ENCODE results near the gene PIGQ.

Gene PIGQ

GRCh38 chr16:630815-631405, 61.1 kb downstream of the PIGQ start, which contains the start of gene WFIKKN1:
Gene WFIKKN1 (plus strand): TSS chr16:630985. CDS start chr16:631254, 269 bp downstream.
- DNase-seq: no peak

GRCh38 chr16:631808-632358, 62.1 kb downstream of the PIGQ start:
- DNase-seq: no peak

GRCh38 chr16:632486-633335, 62.9 kb downstream of the PIGQ start:
- DNase-seq: no peak

DNA sequence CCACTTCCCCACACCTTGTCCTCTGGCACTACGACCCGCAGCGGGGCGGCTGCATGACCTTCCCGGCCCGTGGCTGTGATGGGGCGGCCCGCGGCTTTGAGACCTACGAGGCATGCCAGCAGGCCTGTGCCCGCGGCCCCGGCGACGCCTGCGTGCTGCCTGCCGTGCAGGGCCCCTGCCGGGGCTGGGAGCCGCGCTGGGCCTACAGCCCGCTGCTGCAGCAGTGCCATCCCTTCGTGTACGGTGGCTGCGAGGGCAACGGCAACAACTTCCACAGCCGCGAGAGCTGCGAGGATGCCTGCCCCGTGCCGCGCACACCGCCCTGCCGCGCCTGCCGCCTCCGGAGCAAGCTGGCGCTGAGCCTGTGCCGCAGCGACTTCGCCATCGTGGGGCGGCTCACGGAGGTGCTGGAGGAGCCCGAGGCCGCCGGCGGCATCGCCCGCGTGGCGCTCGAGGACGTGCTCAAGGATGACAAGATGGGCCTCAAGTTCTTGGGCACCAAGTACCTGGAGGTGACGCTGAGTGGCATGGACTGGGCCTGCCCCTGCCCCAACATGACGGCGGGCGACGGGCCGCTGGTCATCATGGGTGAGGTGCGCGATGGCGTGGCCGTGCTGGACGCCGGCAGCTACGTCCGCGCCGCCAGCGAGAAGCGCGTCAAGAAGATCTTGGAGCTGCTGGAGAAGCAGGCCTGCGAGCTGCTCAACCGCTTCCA, 63.7 kb downstream of the PIGQ start:
- DNase-seq: no peak
